SK-N-SH (cell line): ENCODE results near the gene PHAX.

ENCODE experiments used
- CTCF ChIP-seq: fragments of 200-600 bp; sonication (generic); IDR thresholded peaks from 2 replicates; pipeline ENCODE4 v1.6.1; 2017; ENCODE audit warnings: antibody characterized with exemption, mild to moderate bottlenecking, moderate library complexity
- ELF1 ChIP-seq: IDR thresholded peaks from 2 replicates; pipeline ENCODE4 v1.4.0; 2012
- FOXJ3 ChIP-seq: sonication (generic); formaldehyde crosslinking; IDR thresholded peaks from 2 replicates; pipeline ENCODE4 v1.5.1; 2020; ENCODE audit warnings: mild to moderate bottlenecking, missing genetic modification reagents
- FOXM1 ChIP-seq: IDR thresholded peaks from 2 replicates; pipeline ENCODE4 v1.4.0; 2012; ENCODE audit warnings: low read depth, mild to moderate bottlenecking
- MAX ChIP-seq: IDR thresholded peaks from 2 replicates; pipeline ENCODE4 v1.4.0; 2012; ENCODE audit warnings: low read depth
- POLR2AphosphoS5 ChIP-seq: IDR thresholded peaks from 2 replicates; pipeline ENCODE4 v1.6.1; 2012; ENCODE audit warnings: low read depth, low read length
- REST ChIP-seq: IDR thresholded peaks from 2 replicates; pipeline ENCODE4 v1.6.1; 2012; ENCODE audit warnings: mild to moderate bottlenecking, low read depth, low read length, moderate library complexity
- RFX5 ChIP-seq: IDR thresholded peaks from 2 replicates; pipeline ENCODE4 v1.6.1; 2012; ENCODE audit warnings: mild to moderate bottlenecking, improper control_type of control experiment, low read length
- SIN3A ChIP-seq: IDR thresholded peaks from 2 replicates; pipeline ENCODE4 v1.6.1; 2012; ENCODE audit warnings: low read depth, mild to moderate bottlenecking, low read length, moderate library complexity, borderline replicate concordance
- TAF1 ChIP-seq: IDR thresholded peaks from 2 replicates; pipeline ENCODE4 v1.6.1; 2012; ENCODE audit warnings: low read depth, mild to moderate bottlenecking, low read length, moderate library complexity, borderline replicate concordance
- USF1 ChIP-seq: IDR thresholded peaks from 2 replicates; pipeline ENCODE4 v1.4.0; 2012; ENCODE audit warnings: low read depth, borderline replicate concordance
- YY1 ChIP-seq: IDR thresholded peaks from 2 replicates; pipeline ENCODE4 v1.4.0; 2012; ENCODE audit warnings: low read depth, mild to moderate bottlenecking
- ZBTB33 ChIP-seq: IDR thresholded peaks from 2 replicates; pipeline ENCODE4 v1.4.0; 2012; ENCODE audit warnings: low read depth, borderline replicate concordance

- TF ChIP-seq POLR2AphosphoS5 (no peak), ELF1 (no peak), TAF1 (no peak), ZBTB33 (no peak), CTCF (no peak), FOXM1 (no peak), RFX5 (no peak), USF1 (no peak), MAX (no peak), REST (no peak), FOXJ3 (CRISPR knock-in tag) (no peak), SIN3A (no peak), YY1 (no peak)
These were observed 48.1 kb upstream of the PHAX start for GRCh38 chr5:126552614-126553013.
